HEK293T (cell line): Measurements from ENCODE around the gene TASOR.
"Not testable (repeated sequence)": the region's sequence is repeated elsewhere in the genome, so short reads cannot be mapped to it uniquely, and the experiment has no call there.

ENCODE experiments used
- CTCF ChIA-PET: fragments of 350-600 bp; formaldehyde crosslinking; extraction: SDS; loops from one replicate; lab custom pipeline; 2021; ENCODE audit warnings: antibody characterized with exemption, inconsistent platforms; lab: Yijun Ruan, JAX
- POLR2A ChIA-PET: fragments of 350-600 bp; formaldehyde crosslinking; extraction: SDS; loops from one replicate; lab custom pipeline; 2020; ENCODE audit warnings: antibody characterized with exemption, inconsistent platforms; lab: Yijun Ruan, JAX
- DNase-seq: peaks from one replicate; pipeline ENCODE4 v3.0.0; 2012; ENCODE audit warnings: mixed read lengths; ENCODE audit errors: extremely low spot score
- ARNT ChIP-seq: fragments of 450-650 bp; IDR thresholded peaks from 2 replicates; pipeline ENCODE4 v1.6.1; 2017; ENCODE audit warnings: mild to moderate bottlenecking
- BHLHE40 ChIP-seq: fragments of 450-650 bp; IDR thresholded peaks from 2 replicates; pipeline ENCODE4 v1.6.1; 2016; ENCODE audit warnings: mild to moderate bottlenecking, moderate library complexity, borderline replicate concordance
- CTBP1 ChIP-seq: fragments of 450-650 bp; IDR thresholded peaks from 2 replicates; pipeline ENCODE4 v1.6.1; 2016; ENCODE audit warnings: borderline replicate concordance
- ELF4 ChIP-seq: fragments of 450-650 bp; IDR thresholded peaks from 2 replicates; pipeline ENCODE4 v1.6.1; 2017; ENCODE audit warnings: antibody characterized with exemption
- FOXA1 ChIP-seq: fragments of 450-650 bp; IDR thresholded peaks from 2 replicates; pipeline ENCODE4 v1.6.1; 2016; ENCODE audit warnings: mild to moderate bottlenecking
- FOXK2 ChIP-seq: fragments of 450-650 bp; IDR thresholded peaks from 2 replicates; pipeline ENCODE4 v1.6.1; 2016; ENCODE audit warnings: mild to moderate bottlenecking
- FOXM1 ChIP-seq: fragments of 450-650 bp; IDR thresholded peaks from 2 replicates; pipeline ENCODE4 v1.6.1; 2017; ENCODE audit warnings: mild to moderate bottlenecking, borderline replicate concordance
- HDGF ChIP-seq: fragments of 450-650 bp; IDR thresholded peaks from 2 replicates; pipeline ENCODE4 v1.6.1; 2017; ENCODE audit warnings: antibody characterized with exemption, borderline replicate concordance
- L3MBTL2 ChIP-seq: fragments of 450-650 bp; conservative IDR thresholded peaks from 2 replicates; pipeline ENCODE4 v1.6.1; 2016; ENCODE audit warnings: mild to moderate bottlenecking
- LEF1 ChIP-seq: fragments of 450-650 bp; IDR thresholded peaks from 2 replicates; pipeline ENCODE4 v1.6.1; 2017; ENCODE audit warnings: mild to moderate bottlenecking, borderline replicate concordance
- NFRKB ChIP-seq: fragments of 450-650 bp; IDR thresholded peaks from 2 replicates; pipeline ENCODE4 v1.6.1; 2016; ENCODE audit warnings: mild to moderate bottlenecking, moderate library complexity
- PKNOX1 ChIP-seq: fragments of 450-650 bp; IDR thresholded peaks from 2 replicates; pipeline ENCODE4 v1.6.1; 2016
- SP1 ChIP-seq: fragments of 450-650 bp; IDR thresholded peaks from 2 replicates; pipeline ENCODE4 v1.6.1; 2017
- SUZ12 ChIP-seq: fragments of 450-650 bp; IDR thresholded peaks from 2 replicates; pipeline ENCODE4 v1.6.1; 2016; ENCODE audit warnings: mild to moderate bottlenecking
- TARDBP ChIP-seq: fragments of 450-650 bp; IDR thresholded peaks from 2 replicates; pipeline ENCODE4 v1.6.1; 2016
- ZNF384 ChIP-seq: fragments of 450-650 bp; IDR thresholded peaks from 2 replicates; pipeline ENCODE4 v1.6.1; 2016

The TASOR gene

GRCh38 chr3:56707412-56707811 is 24.3 kb upstream of the TASOR start:
- CTCF ChIA-PET, result interaction anchor here (0.6 to 0.9 kb wide), 2 partner anchors 92 to 281 kb away, joined by 3 read pairs; no protein-coding TSS in a partner anchor
- DNase-seq, POLR2A ChIA-PET: not testable (repeated sequence)
- peak; percentile 53; the same call in 1 of the 2 replicates for TF ChIP-seq ZNF384

GRCh38 chr3:56706629-56707028 is 23.6 kb upstream of the TASOR start:
- ChIA-PET CTCF (no interaction called here), POLR2A (no interaction called here)
- DNase-seq, result no peak
- TF ChIP-seq HDGF (no peak), BHLHE40 (no peak), ZNF384 (no peak), SUZ12 (no peak), TARDBP (no peak), FOXM1 (no peak), CTBP1 (no peak), NFRKB (no peak), PKNOX1 (no peak), L3MBTL2 (no peak), ELF4 (no peak), SP1 (no peak), FOXA1 (no peak), LEF1 (no peak), FOXK2 (no peak), ARNT (no peak)

GRCh38 chr3:56704706-56705105 is 21.6 kb upstream of the TASOR start:
- POLR2A ChIA-PET, result no interaction called here
- CTCF ChIA-PET, result interaction anchor here (0.7 to 2.6 kb wide), 4 partner anchors 95 to 284 kb away, joined by 3 to 10 read pairs (median 4); partner anchors contain the start of gene ARHGEF3
- no peak for DNase-seq
- TF ChIP-seq FOXK2, result no peak
- TF ChIP-seq BHLHE40, result no peak
- TF ChIP-seq ZNF384, result no peak
- no peak for TF ChIP-seq NFRKB
- TF ChIP-seq TARDBP, result no peak
- no peak for TF ChIP-seq PKNOX1
- TF ChIP-seq L3MBTL2, result no peak

- POLR2A ChIA-PET, result no interaction called here
- CTCF ChIA-PET, result interaction anchor here (0.6 to 2.9 kb wide), 5 partner anchors 43 to 285 kb away, joined by 3 to 27 read pairs (median 3); no protein-coding TSS in a partner anchor
- TF ChIP-seq FOXM1 (no peak), FOXK2 (no peak), HDGF (no peak), BHLHE40 (no peak), ARNT (no peak), TARDBP (no peak), SP1 (no peak), PKNOX1 (no peak), SUZ12 (no peak), LEF1 (no peak), L3MBTL2 (no peak), NFRKB (no peak), ZNF384 (no peak), FOXA1 (no peak)
- peak; percentile 49 for DNase-seq
Measured at GRCh38 chr3:56702490-56703315, 19.6 kb upstream of the TASOR start.

- no peak for DNase-seq
- TF ChIP-seq SUZ12, result no peak
- no peak for TF ChIP-seq PKNOX1
- TF ChIP-seq TARDBP, result no peak
- no peak for TF ChIP-seq ELF4
- no peak for TF ChIP-seq ZNF384
- no peak for TF ChIP-seq FOXM1
- no peak for TF ChIP-seq CTBP1
- no peak for TF ChIP-seq LEF1
- no peak for TF ChIP-seq NFRKB
- TF ChIP-seq ARNT, result no peak
- TF ChIP-seq FOXA1, result no peak
- no peak for TF ChIP-seq SP1
- no peak for TF ChIP-seq BHLHE40
- TF ChIP-seq HDGF, result no peak
- TF ChIP-seq FOXK2, result no peak
- TF ChIP-seq L3MBTL2, result no peak
- ChIA-PET CTCF (interaction anchor here (0.5 to 2.9 kb wide), 4 partner anchors 100 to 353 kb away, joined by 3 to 27 read pairs (median 4); no protein-coding TSS in a partner anchor), POLR2A (no interaction called here)
Measured at GRCh38 chr3:56700151-56700550, 17.1 kb upstream of the TASOR start.
